ENCODE results near the gene RMI2.

RMI2 gene

GRCh38 chr16:11310634-11310977 lies 34.7 kb upstream of the RMI2 start:
- no peak for DNase-seq (ENCODE audit: low read depth)

DNA sequence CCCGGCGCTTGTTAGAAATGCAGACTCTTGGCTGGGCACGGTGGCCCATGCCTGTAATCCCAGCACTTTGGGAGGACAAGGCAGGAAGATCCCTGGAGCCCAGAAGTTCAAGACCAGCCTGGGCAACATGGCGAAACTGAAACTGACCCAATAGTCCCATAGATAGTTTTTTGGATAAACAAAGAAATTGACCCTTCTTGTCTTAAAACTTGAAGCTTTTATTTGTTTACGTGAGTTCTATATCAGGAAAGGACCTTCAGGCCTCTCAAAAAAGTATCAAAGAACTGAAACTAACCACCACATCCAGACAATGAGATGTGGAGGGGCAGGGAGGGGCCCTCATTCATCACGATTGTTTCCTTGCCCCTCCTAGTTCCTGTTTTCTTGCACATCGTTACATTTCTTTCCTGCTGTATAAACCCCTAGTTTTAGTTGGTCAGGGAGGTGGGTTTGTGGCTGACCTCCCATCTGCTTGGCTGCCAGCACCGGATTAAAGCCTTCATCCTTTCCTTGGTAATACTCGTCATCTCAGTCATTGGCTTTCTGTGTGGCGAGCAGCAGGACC lies 34.2 kb upstream of the RMI2 start:
- DNase-seq (ENCODE audit: low read depth): no peak

DNA sequence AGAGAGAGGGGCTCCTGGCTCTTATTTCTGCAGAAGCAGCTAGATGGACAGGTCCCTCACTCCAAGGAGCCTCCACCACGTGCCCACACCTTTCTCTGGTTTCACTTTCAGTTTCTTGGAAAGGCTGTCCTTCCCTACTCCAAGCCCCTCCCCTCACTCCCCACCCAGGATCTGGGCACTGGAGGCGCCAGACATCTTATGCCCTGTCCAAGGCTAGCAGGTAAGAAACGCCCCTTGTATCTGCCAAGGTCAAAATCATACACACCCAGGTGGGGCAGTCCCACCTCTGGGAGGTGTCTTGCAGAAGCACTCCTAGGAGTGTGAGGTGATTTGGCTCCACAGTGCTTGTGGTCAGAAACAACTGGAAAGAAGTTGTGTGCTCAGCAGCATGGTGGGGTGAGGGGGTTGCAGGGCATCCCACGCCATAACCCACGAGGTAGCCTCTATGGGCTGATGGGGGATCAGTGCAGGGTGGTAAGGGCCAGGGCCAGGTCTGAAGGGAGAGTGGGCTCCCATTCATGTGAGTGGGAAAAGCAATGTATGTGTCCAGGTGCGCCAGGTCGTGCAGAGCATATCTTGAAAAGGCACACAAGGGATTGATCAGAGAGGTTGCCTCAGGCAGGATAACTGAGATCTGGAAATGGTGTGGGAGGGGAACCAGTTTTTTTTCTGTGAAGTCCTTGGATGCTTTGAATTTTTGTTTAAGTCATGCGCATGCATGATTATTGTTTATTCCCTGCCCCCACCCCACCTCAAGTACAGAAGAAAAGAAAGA lies 32.4 kb upstream of the RMI2 start:
- DNase-seq (ENCODE audit: low read depth): no peak

DNA sequence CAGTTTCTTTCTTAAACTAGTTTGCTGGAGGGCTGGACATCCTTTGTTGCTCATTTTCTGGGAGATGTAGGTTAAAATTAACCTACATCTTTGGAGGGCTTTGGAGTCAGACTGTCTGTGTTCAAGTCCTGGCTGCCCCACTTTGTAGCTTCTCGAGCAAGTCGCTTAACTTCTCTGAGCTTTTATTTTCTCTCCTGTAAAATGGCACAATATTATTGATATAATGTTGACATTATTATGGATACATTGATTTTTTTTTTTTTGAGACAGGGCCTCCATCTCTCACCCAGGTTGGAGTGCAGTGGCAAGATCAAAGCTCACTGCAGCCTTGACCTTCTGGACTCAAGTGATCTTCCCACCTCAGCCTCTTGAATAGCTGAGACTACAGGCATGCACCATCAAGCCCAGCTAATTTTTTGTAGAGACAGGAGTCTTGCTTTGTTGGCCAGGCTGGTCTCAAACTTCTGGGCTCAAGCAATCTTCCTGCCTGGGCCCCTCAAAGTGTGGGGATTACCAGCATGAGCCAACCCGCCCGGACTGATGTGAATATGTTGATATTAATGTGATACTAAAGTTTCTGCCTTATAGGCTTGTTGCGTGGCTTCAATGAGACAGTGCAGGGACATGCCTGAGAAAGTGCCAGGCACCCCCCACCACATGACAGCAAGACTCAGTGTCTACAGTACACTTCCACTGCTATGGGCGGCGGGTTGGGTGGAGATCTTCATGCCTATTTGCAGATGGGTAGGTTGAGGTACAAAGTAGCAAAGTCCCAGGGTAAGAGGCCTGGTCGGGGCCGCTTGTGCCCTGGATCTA lies 31.6 kb upstream of the RMI2 start:
- DNase-seq (ENCODE audit: low read depth): no peak

- DNase-seq (ENCODE audit: low read depth): no peak
These were observed 30.9 kb upstream of the RMI2 start for GRCh38 chr16:11314309-11314894.

DNA sequence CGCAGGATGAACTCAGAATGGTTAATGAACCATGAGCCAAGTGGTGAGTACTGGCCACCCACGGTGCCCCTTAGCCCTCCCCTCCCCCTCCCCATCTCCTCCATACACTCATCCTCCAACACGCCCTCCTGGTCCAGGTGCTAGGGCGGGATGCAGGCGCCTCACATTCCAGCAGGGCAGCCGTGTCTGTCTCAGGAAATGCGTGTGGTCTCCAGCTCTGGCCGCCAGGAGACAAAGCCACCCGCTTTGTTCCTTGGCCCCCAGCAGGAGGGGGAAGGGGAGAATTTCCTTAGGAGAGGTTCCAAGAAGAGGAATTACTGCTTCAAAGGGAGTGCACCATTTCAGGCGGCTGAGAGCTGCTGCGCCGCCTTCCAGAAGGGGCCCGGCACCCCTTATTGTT lies 29.7 kb upstream of the RMI2 start:
- DNase-seq (ENCODE audit: low read depth): no peak

DNA sequence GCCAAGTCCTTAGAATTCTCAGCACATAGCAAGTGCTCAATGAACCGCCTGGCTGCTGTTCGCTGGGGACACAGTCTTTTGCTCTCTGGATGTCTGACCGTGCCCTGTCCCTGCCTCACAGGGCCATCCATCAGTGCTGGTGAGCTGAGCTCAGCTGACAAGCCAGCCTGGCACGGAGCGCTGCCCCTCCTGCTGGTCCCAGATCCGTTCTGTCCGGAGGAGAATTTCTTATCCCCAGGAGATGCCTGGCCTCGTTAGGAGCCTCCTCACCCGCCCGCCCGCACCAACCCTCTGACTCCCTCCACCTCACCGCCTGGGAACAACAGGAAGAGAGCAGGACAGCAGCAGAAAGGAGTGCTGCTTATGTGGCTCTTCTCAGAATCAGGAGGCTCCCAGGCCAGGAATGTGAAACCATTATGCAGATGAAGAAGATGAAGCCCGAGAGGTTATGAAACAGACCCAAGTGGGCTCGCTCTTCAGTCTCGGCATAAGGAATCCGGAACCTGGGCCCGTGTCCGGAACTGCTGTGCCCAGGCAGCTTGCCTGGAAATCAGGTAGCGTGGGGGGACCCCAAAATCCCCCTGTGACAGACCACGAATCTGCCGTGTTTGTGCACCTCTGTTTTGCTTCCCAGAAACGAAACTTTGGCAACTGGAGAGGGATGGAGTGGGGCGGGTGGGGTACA lies 28.8 kb upstream of the RMI2 start:
- no peak for DNase-seq (ENCODE audit: low read depth)

DNA sequence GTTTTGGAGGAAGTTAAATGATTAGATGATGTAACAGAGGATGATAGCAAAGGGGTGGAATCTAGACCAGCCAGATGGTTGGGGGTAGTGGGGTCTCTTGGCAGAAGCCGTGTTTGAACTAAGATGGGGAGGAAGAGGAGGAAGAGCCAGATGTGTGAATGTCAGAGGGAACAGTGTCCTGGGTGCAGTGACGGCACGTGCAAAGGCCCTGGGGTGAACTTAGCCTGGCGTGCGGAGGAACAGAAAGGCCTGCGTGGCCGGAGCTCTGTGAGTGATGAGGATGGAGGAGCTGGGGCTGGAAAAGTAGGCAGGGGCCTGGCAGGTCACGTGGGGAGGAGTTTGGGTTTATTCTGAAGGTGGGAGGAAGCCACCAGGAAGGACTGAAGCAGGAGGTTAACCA lies 26.4 kb upstream of the RMI2 start:
- no peak for DNase-seq (ENCODE audit: low read depth)

GRCh38 chr16:11319529-11320146 lies 25.6 kb upstream of the RMI2 start:
- no peak for DNase-seq (ENCODE audit: low read depth)

- no peak for DNase-seq (ENCODE audit: low read depth)
These were observed 25.1 kb upstream of the RMI2 start for GRCh38 chr16:11320170-11320569.

DNA sequence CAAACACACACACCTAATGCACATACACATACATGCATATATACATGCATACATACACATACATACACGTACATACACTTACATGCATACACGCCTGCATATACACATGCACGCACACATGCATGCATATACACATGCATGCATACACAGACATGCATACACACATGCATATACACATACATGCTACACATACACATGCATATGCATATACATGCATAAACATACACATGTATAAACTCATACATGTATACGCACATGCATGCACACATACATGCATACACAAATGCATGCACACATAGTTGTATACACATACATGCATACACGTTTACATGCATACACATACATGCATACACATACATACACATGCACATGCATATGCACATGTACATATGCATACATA lies 23.6 kb upstream of the RMI2 start:
- no peak for DNase-seq (ENCODE audit: low read depth)

GRCh38 chr16:11322823-11323222 lies 22.4 kb upstream of the RMI2 start:
- DNase-seq (ENCODE audit: low read depth): no peak

GRCh38 chr16:11323551-11324336 lies 21.5 kb upstream of the RMI2 start:
- no peak for DNase-seq (ENCODE audit: low read depth)

- no peak for DNase-seq (ENCODE audit: low read depth)
These were observed 19.7 kb upstream of the RMI2 start for GRCh38 chr16:11325404-11326083.

- no peak for DNase-seq (ENCODE audit: low read depth)
These were observed 19.0 kb upstream of the RMI2 start for GRCh38 chr16:11326084-11326736.

DNA sequence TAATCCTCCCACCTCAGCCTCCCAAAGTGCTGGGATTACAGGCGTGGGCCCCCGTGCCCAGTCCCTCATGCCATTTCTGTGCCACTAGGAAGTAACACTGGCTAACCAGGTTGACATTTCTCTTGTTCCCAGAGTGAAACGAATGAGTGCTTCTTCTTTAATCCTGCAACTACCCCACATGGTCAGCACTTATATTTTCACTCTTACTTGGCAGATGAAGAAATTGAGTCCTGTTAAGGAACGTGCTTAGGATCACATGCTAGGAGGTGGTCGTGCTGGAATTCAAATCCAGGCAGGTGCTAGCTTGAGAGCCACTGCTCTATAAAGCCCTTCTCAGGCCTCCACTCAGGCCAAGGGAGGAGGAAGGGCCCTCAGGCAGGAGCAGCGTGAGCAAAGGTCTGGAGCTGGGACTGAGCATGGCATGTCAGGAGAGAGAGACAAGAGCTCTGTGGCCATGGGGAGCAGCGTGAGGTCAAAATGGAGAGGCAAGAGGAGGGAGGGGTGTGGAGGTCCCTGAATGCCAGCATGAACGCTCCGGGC lies 18.5 kb upstream of the RMI2 start:
- no peak for DNase-seq (ENCODE audit: low read depth)

- no peak for DNase-seq (ENCODE audit: low read depth)
These were observed 17.7 kb upstream of the RMI2 start for GRCh38 chr16:11327277-11328171.
